ENCODE data around the gene CASP7. TPM values are rescaled to one million over a fixed set of nuclear protein-coding genes. Genes with fewer than 3 reads are reported as not detected.

Gene CASP7
- total RNA-seq, 1 donor from 2014 or later: 18.4 TPM

DNA sequence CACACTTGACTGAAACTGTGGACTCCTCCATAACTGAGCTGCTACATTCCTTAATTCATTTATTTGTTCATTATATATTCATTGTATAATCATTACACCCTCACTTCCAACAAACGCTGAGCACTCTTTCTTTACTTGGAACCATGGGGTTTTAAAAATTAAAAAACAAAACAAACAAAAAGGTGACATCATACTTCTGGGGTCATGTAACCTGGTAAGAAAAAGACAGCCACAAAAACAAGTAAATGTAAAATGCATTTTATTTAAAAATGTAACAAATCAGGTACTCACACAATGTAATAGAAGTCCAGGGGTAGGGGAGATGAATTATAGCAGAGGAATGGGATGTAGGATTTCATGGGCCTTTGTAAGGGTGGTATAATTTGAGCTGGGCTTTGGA lies 96.8 kb downstream of the CASP7 start:
- DNase-seq (ENCODE audit: low read depth): no peak
- Histone ChIP-seq H3K27me3 (ENCODE audit: control insufficient read depth, insufficient read depth, low read length) (peaks cover 6% of the 10 kb centered on the region), H3K4me3 (ENCODE audit: low read depth, low read length) (no peak overlapping the region), H3K36me3 (ENCODE audit: control insufficient read depth, insufficient read depth, low read length) (no peaks in the 10 kb centered on the region)
- no peak for TF ChIP-seq CTCF (IDR thresholded peaks at IDR 0.05; ENCODE audit: insufficient read depth, low read length, poor library complexity, severe bottlenecking)

Other genes with a start within 250 kb of the CASP7 start
- 0.07 and 0.08 TPM in 2 replicates for gene HABP2, start 126.9 kb upstream of the CASP7 start, total RNA-seq
- gene NRAP, start 15.9 kb upstream of the CASP7 start, total RNA-seq: not detected in 2 replicates
- not detected in 2 replicates for gene PLEKHS1, start 71.8 kb downstream of the CASP7 start, total RNA-seq
- gene DCLRE1A, start 174.2 kb downstream of the CASP7 start, total RNA-seq: 9.9 and 11.7 TPM in 2 replicates
- gene NHLRC2, start 174.7 kb downstream of the CASP7 start, total RNA-seq: 46.3 and 51.8 TPM in 2 replicates

Measured in kidney epithelial cell (primary cell).